Measurements from ENCODE around the gene MARK3.

Gene MARK3

GRCh38 chr14:103541709-103542604 is 156.7 kb downstream of the MARK3 start:
- DNase-seq, result no peak

GRCh38 chr14:103542605-103543088 is 157.4 kb downstream of the MARK3 start:
- DNase-seq, result no peak

GRCh38 chr14:103543140-103543539 is 157.9 kb downstream of the MARK3 start:
- no peak for DNase-seq

- no peak for DNase-seq
Measured at GRCh38 chr14:103543721-103544387, 158.6 kb downstream of the MARK3 start.

- no peak for DNase-seq
Measured at GRCh38 chr14:103544388-103545218, 159.4 kb downstream of the MARK3 start.

GRCh38 chr14:103545219-103545914 is 160.2 kb downstream of the MARK3 start:
- DNase-seq, result no peak

GRCh38 chr14:103545915-103546651 is 160.9 kb downstream of the MARK3 start:
- DNase-seq, result no peak

- peak; percentile 85 for DNase-seq
Measured at GRCh38 chr14:103546652-103547454, 161.6 kb downstream of the MARK3 start.

- DNase-seq, result no peak
Measured at GRCh38 chr14:103547455-103547940, 162.3 kb downstream of the MARK3 start.

GRCh38 chr14:103547941-103548462 is 162.8 kb downstream of the MARK3 start:
- DNase-seq, result no peak

- no peak for DNase-seq
Measured at GRCh38 chr14:103548463-103549351, 163.5 kb downstream of the MARK3 start.

- DNase-seq, result no peak
Measured at GRCh38 chr14:103549361-103550311, 164.4 kb downstream of the MARK3 start.

- no peak for DNase-seq
Measured at GRCh38 chr14:103550451-103551337, 165.5 kb downstream of the MARK3 start.

GRCh38 chr14:103551338-103551762 is 166.1 kb downstream of the MARK3 start:
- DNase-seq, result no peak

- DNase-seq, result no peak
Measured at GRCh38 chr14:103552011-103552845, 167.0 kb downstream of the MARK3 start.

GRCh38 chr14:103552846-103553210 is 167.6 kb downstream of the MARK3 start:
- no peak for DNase-seq
